HepG2 (cell line): ENCODE results near the gene FMOD. TPM values are rescaled to one million over a fixed set of nuclear protein-coding genes. Genes with fewer than 3 reads are reported as not detected.

Experiments used
- ATAC-seq: fragments of 200-7000 bp; cut with Tn5 transposase; 3 replicates; pipeline ENCODE4 v1.9.1; 2020; ENCODE audit warnings: mild to moderate bottlenecking, moderate library complexity
- BruUV-seq: library from RNA; stranded (reverse); fragments of 400-500 nt; replicated peaks from 2 replicates; lab custom pipeline; 2021; lab: Mats Ljungman, UMichigan
- CTCF ChIA-PET: fragments of 300-600 bp; formaldehyde crosslinking; extraction: SDS; loops from one replicate; lab custom pipeline; 2021; ENCODE audit warnings: low total read pairs, inconsistent platforms, low intra/inter-chr PET ratio; lab: Yijun Ruan, JAX
- POLR2A ChIA-PET: fragments of 350-600 bp; sonication (Branson Sonifier 250); formaldehyde crosslinking; loops from one replicate; lab custom pipeline; 2020; ENCODE audit warnings: antibody characterized with exemption, inconsistent platforms; lab: Yijun Ruan, JAX
- DNase-seq: peaks from one replicate; pipeline ENCODE4 v3.0.0-alpha.2; 2015; ENCODE audit warnings: low spot score
- FAIRE-seq: peaks from 3 replicates; lab custom pipeline; 2011; peaks lifted over from hg19 to GRCh38; lab: Jason Lieb, UNC
- H2AFZ ChIP-seq: one replicate; pipeline ENCODE4 v1.6.1; 2011; ENCODE audit warnings: low read length, inconsistent platforms
- H3K27ac ChIP-seq: fragments of 300-600 bp; 3 replicates; pipeline ENCODE4 v1.8.0; 2011; ENCODE audit warnings: mixed run types, mild to moderate bottlenecking, mixed read lengths, low read length, inconsistent platforms; ENCODE audit not compliant: insufficient read depth; ENCODE audit errors: extremely low read length
- H3K27me3 ChIP-seq, 2 experiments: fragments of 200-600 bp in 1 of 2; 2 replicates in 1 of 2; 3 replicates in 1 of 2; pipeline versions ENCODE4 v1.6.0 to v1.8.0; 2011; ENCODE audit warnings: low read length in 2 of 2, mild to moderate bottlenecking in 2 of 2, moderate library complexity in 2 of 2, inconsistent platforms in 1 of 2; ENCODE audit not compliant: insufficient read depth in 2 of 2, control insufficient read depth in 1 of 2
- H3K36me3 ChIP-seq, 2 experiments: fragments of 200-600 bp in 1 of 2; replicated peaks in 1 of 2; 2 replicates in 1 of 2; 3 replicates in 1 of 2; pipeline versions ENCODE4 v1.5.1 to v1.8.0; 2011; ENCODE audit warnings: low read length in 2 of 2, inconsistent platforms in 1 of 2; ENCODE audit not compliant: insufficient read depth in 2 of 2, control insufficient read depth in 1 of 2
- H3K4me1 ChIP-seq: 2 replicates; pipeline ENCODE4 v1.5.1; 2012; ENCODE audit warnings: low read length, inconsistent platforms; ENCODE audit not compliant: insufficient read depth
- H3K4me2 ChIP-seq: 2 replicates; pipeline ENCODE4 v1.6.0; 2011; ENCODE audit warnings: low read depth, low read length, inconsistent platforms
- H3K4me3 ChIP-seq, 3 experiments: fragments of 200-600 bp in 1 of 3; sonication (generic), shearing (Covaris generic) in 1 of 3; replicated peaks in 1 of 3; 2 replicates each; pipeline ENCODE4 v1.5.1; 2011 to 2016; ENCODE audit warnings: low read length in 3 of 3, inconsistent platforms in 2 of 3, low read depth in 2 of 3, mild to moderate bottlenecking in 2 of 3, control low read depth in 1 of 3, mixed read lengths in 1 of 3; ENCODE audit not compliant: insufficient read depth in 1 of 3
- H3K79me2 ChIP-seq: one replicate; pipeline ENCODE4 v1.6.1; 2011; ENCODE audit warnings: low read length, inconsistent platforms; ENCODE audit not compliant: insufficient read depth
- H3K9ac ChIP-seq: 2 replicates; pipeline ENCODE4 v1.6.0; 2011; ENCODE audit warnings: mild to moderate bottlenecking, low read depth, low read length, inconsistent platforms; ENCODE audit not compliant: insufficient read depth
- H3K9me3 ChIP-seq: 2 replicates; pipeline ENCODE4 v1.5.1; 2012; ENCODE audit warnings: mild to moderate bottlenecking, low read length
- H4K20me1 ChIP-seq: 2 replicates; pipeline ENCODE4 v1.6.0; 2011; ENCODE audit warnings: inconsistent platforms, mild to moderate bottlenecking, low read length, moderate library complexity; ENCODE audit not compliant: insufficient read depth
- ARNT2 ChIP-seq: sonication (generic); formaldehyde crosslinking; IDR thresholded peaks from 2 replicates; pipeline ENCODE4 v1.8.0; 2022; ENCODE audit warnings: mild to moderate bottlenecking, low read depth, missing genetic modification reagents, moderate library complexity
- CBFB ChIP-seq: sonication (generic); formaldehyde crosslinking; IDR thresholded peaks from 2 replicates; pipeline ENCODE4 v1.4.0; 2020; ENCODE audit warnings: missing genetic modification reagents
- ELF1 ChIP-seq: sonication (generic); formaldehyde crosslinking; IDR thresholded peaks from 2 replicates; pipeline ENCODE4 v1.4.0; 2020; ENCODE audit warnings: missing genetic modification reagents
- FOXC1 ChIP-seq: sonication (generic); formaldehyde crosslinking; IDR thresholded peaks from 2 replicates; pipeline ENCODE4 v1.8.0; 2022; ENCODE audit warnings: mild to moderate bottlenecking, missing genetic modification reagents, borderline replicate concordance
- GPN1 ChIP-seq: sonication (generic); formaldehyde crosslinking; IDR thresholded peaks from 2 replicates; pipeline ENCODE4 v1.5.1; 2020; ENCODE audit warnings: missing genetic modification reagents, borderline replicate concordance
- POLR2AphosphoS5 ChIP-seq: IDR thresholded peaks from 2 replicates; pipeline ENCODE4 v1.6.1; 2012; ENCODE audit warnings: low read depth, low read length
- ZBTB7A ChIP-seq: sonication (generic); formaldehyde crosslinking; IDR thresholded peaks from 2 replicates; pipeline ENCODE4 v1.8.0; 2022; ENCODE audit warnings: mild to moderate bottlenecking, missing genetic modification reagents
- ZNF12 ChIP-seq: sonication (generic); formaldehyde crosslinking; IDR thresholded peaks from 2 replicates; pipeline ENCODE4 v1.5.0; 2020; ENCODE audit warnings: missing genetic modification reagents
- ZNF629 ChIP-seq: sonication (generic); formaldehyde crosslinking; conservative IDR thresholded peaks from 2 replicates; pipeline ENCODE4 v1.5.0; 2020; ENCODE audit warnings: missing genetic modification reagents
- ZNF775 ChIP-seq: sonication (generic); formaldehyde crosslinking; IDR thresholded peaks from 2 replicates; pipeline ENCODE4 v1.4.0; 2020; ENCODE audit warnings: missing genetic modification reagents, mild to moderate bottlenecking, moderate library complexity, borderline replicate concordance
- WGBS: methylation state at CpG from one replicate; pipeline ENCODE4 v1.1.6; 2017; ENCODE audit warnings: low lambda C conversion rate; 5-methylcytosine and 5-hydroxymethylcytosine counted together
- in situ Hi-C: cut with HindIII; loops from 2 replicates; pipeline ENCODE4 v1.10.0; 2017; ENCODE audit warnings: low pct_unique_long_range_greater_than_20kb; ENCODE audit not compliant: extremely low pct_ligation_motif_present
- intact Hi-C: fragments of 100-400 bp; cut with micrococcal nuclease; formaldehyde crosslinking; loops from one replicate; pipeline ENCODE4 v1.10.0; 2022; ENCODE audit not compliant: unreplicated experiment
- polyA plus RNA-seq, 8 experiments: library from polyadenylated mRNA; depleted of rRNA in 3 of 8; stranded (reverse) in 7 of 8; unstranded in 1 of 8; fragments of >200 nt; fragmentation: Illumina TruSeq in 4 of 8; extraction: Trizol in 4 of 8; gene quantifications; 2 replicates each; pipeline versions ENCODE4 v1.2.1 to v1.2.3, GENCODE V29; 2011 to 2016; ENCODE audit warnings: low read depth in 4 of 8, missing spikeins in 1 of 8, mixed read lengths in 1 of 8; ENCODE audit not compliant: insufficient read depth in 1 of 8
- total RNA-seq, 5 experiments: library from RNA; depleted of rRNA; stranded (reverse); fragments of >200 nt; fragmentation: Illumina TruSeq; extraction: Trizol; gene quantifications; 2 replicates each; pipeline ENCODE4 v1.2.3, GENCODE V29; 2016; ENCODE audit warnings: low read depth in 1 of 5
- TF ChIP-seq, protein P1 (sequence below): sonication (generic); formaldehyde crosslinking; IDR thresholded peaks from 2 replicates; pipeline ENCODE4 v1.5.0; 2020; ENCODE audit warnings: mild to moderate bottlenecking, missing genetic modification reagents
- TF ChIP-seq, protein P2 (sequence below): IDR thresholded peaks from 2 replicates; pipeline ENCODE4 v1.6.1; 2016; ENCODE audit warnings: missing biosample characterization, missing genetic modification reagents, low read depth
- TF ChIP-seq, protein P3 (sequence below): sonication (generic); formaldehyde crosslinking; IDR thresholded peaks from 2 replicates; pipeline ENCODE4 v1.4.0; 2020; ENCODE audit warnings: mild to moderate bottlenecking, missing genetic modification reagents, borderline replicate concordance
- TF ChIP-seq, protein P4 (sequence below): sonication (generic); formaldehyde crosslinking; IDR thresholded peaks from 2 replicates; pipeline ENCODE4 v1.4.0; 2020; ENCODE audit warnings: mild to moderate bottlenecking, low read depth, missing genetic modification reagents

FMOD gene
- total and polyA plus RNA-seq, 2 of the 13 experiments (the other 11 are each of a cell fraction or from before 2014, with no cell fraction given), result 0.08 TPM; not detected in 1

DNA sequence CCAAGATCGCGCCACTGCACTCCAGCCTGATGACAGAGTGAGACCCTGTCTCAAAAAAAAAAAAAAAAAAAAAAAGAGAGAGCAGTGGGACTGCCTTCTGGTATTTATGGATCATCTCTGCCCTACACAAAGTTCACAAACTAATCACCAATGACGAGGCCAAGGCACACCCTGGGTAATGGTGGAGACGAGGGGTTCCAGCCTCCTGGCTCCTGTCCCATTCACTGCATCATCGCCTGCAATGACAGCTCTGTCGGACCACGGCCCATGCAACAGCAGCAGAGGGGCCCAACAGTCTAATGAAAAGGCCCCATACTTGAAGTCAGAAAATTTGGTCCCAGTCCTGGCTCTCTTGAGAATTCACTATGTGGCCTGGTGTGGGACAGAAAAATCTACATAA is 48.5 kb downstream of the FMOD start:
- 56% methylated on average over 5 of the region's 7 CpGs for WGBS
- ATAC-seq (no peak), FAIRE-seq (no peak), DNase-seq (no peak)
- H3K79me2 ChIP-seq, result peaks cover 9% of the 10 kb centered on the region
- H3K9me3 ChIP-seq, result no peaks in the 10 kb centered on the region
- no TSS peak for BruUV-seq
- no peaks in the 10 kb centered on the region for H4K20me1 ChIP-seq
- H3K4me2 ChIP-seq, result no peak overlapping the region
- H3K27ac ChIP-seq, result no peak overlapping the region
- peaks cover 0 to 26% of the 10 kb centered on the region in 2 experiments; a peak in 4 of 5 replicates for H3K27me3 ChIP-seq
- no peak overlapping the region for H3K9ac ChIP-seq
- intact Hi-C loops (no loop called here), in situ Hi-C loops (no loop called here)
- H3K4me1 ChIP-seq, result peaks cover 35% of the 10 kb centered on the region
- POLR2A ChIA-PET, result interaction anchor here (0.7 kb wide), 1 partner anchor 86 kb away, joined by 3 read pairs; no protein-coding TSS in a partner anchor
- H2AFZ ChIP-seq, result no peak overlapping the region
- H3K36me3 ChIP-seq, result peaks cover 0 to 3% of the 10 kb centered on the region in 2 experiments; a peak in 1 of 5 replicates
- CTCF ChIA-PET, result no interaction called here
- H3K4me3 ChIP-seq, result no peak overlapping the region
- TF ChIP-seq, protein P1, sequence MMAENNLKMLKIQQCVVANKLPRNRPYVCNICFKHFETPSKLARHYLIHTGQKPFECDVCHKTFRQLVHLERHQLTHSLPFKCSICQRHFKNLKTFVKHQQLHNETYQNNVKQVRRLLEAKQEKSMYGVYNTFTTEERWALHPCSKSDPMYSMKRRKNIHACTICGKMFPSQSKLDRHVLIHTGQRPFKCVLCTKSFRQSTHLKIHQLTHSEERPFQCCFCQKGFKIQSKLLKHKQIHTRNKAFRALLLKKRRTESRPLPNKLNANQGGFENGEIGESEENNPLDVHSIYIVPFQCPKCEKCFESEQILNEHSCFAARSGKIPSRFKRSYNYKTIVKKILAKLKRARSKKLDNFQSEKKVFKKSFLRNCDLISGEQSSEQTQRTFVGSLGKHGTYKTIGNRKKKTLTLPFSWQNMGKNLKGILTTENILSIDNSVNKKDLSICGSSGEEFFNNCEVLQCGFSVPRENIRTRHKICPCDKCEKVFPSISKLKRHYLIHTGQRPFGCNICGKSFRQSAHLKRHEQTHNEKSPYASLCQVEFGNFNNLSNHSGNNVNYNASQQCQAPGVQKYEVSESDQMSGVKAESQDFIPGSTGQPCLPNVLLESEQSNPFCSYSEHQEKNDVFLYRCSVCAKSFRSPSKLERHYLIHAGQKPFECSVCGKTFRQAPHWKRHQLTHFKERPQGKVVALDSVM (CRISPR knock-in tag), result no peak
- TF ChIP-seq GPN1 (CRISPR knock-in tag) (no peak), ZNF629 (no peak), FOXC1 (CRISPR knock-in tag) (no peak), ELF1 (CRISPR knock-in tag) (no peak), ZBTB7A (CRISPR knock-in tag) (no peak), CBFB (CRISPR knock-in tag) (no peak), ARNT2 (CRISPR knock-in tag) (no peak), ZNF775 (CRISPR knock-in tag) (no peak), POLR2AphosphoS5 (no peak), ZNF12 (CRISPR knock-in tag) (no peak)
- TF ChIP-seq, protein P2, sequence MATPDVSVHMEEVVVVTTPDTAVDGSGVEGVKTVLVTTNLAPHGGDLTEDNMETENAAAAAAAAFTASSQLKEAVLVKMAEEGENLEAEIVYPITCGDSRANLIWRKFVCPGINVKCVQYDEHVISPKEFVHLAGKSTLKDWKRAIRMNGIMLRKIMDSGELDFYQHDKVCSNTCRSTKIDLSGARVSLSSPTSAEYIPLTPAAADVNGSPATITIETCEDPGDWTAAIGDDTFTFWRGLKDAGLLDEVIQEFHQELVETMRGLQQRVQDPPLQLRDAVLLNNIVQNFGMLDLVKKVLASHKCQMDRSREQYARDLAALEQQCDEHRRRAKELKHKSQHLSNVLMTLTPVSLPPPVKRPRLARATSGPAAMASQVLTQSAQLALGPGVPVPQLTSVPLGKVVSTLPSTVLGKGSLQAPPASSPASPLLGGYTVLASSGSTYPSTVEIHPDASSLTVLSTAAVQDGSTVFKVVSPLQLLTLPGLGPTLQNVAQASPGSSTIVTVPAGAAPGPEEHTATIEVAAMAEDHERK (CRISPR knock-in tag), result no peak
- TF ChIP-seq, protein P3, sequence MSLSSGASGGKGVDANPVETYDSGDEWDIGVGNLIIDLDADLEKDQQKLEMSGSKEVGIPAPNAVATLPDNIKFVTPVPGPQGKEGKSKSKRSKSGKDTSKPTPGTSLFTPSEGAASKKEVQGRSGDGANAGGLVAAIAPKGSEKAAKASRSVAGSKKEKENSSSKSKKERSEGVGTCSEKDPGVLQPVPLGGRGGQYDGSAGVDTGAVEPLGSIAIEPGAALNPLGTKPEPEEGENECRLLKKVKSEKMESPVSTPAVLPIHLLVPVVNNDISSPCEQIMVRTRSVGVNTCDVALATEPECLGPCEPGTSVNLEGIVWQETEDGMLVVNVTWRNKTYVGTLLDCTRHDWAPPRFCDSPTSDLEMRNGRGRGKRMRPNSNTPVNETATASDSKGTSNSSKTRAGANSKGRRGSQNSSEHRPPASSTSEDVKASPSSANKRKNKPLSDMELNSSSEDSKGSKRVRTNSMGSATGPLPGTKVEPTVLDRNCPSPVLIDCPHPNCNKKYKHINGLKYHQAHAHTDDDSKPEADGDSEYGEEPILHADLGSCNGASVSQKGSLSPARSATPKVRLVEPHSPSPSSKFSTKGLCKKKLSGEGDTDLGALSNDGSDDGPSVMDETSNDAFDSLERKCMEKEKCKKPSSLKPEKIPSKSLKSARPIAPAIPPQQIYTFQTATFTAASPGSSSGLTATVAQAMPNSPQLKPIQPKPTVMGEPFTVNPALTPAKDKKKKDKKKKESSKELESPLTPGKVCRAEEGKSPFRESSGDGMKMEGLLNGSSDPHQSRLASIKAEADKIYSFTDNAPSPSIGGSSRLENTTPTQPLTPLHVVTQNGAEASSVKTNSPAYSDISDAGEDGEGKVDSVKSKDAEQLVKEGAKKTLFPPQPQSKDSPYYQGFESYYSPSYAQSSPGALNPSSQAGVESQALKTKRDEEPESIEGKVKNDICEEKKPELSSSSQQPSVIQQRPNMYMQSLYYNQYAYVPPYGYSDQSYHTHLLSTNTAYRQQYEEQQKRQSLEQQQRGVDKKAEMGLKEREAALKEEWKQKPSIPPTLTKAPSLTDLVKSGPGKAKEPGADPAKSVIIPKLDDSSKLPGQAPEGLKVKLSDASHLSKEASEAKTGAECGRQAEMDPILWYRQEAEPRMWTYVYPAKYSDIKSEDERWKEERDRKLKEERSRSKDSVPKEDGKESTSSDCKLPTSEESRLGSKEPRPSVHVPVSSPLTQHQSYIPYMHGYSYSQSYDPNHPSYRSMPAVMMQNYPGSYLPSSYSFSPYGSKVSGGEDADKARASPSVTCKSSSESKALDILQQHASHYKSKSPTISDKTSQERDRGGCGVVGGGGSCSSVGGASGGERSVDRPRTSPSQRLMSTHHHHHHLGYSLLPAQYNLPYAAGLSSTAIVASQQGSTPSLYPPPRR (CRISPR knock-in tag), result no peak
- TF ChIP-seq, protein P4, sequence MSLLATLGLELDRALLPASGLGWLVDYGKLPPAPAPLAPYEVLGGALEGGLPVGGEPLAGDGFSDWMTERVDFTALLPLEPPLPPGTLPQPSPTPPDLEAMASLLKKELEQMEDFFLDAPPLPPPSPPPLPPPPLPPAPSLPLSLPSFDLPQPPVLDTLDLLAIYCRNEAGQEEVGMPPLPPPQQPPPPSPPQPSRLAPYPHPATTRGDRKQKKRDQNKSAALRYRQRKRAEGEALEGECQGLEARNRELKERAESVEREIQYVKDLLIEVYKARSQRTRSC (CRISPR knock-in tag), result no peak
